DND-41 (cell line): ENCODE results near the gene SSH3.

Experiments used
- ATAC-seq: fragments of 200-7000 bp; cut with Tn5 transposase; 3 replicates; pipeline ENCODE4 v1.9.1; 2021; ENCODE audit warnings: low read depth; ENCODE audit not compliant: insufficient read depth
- DNase-seq: peaks from one replicate; pipeline ENCODE4 v3.0.0-alpha.2; 2020
- H2AFZ ChIP-seq: 2 replicates; pipeline ENCODE4 v1.6.0; 2012; ENCODE audit warnings: low read depth, low read length
- H3K27ac ChIP-seq: 2 replicates; pipeline ENCODE4 v1.5.1; 2012; ENCODE audit warnings: low read length, inconsistent platforms
- H3K27me3 ChIP-seq: fragments of 200-600 bp; sonication (generic); 2 replicates; pipeline ENCODE4 v1.6.0; 2012; ENCODE audit warnings: low read length, mild to moderate bottlenecking, inconsistent platforms; ENCODE audit not compliant: insufficient read depth, poor library complexity
- H3K36me3 ChIP-seq: 2 replicates; pipeline ENCODE4 v1.5.1; 2012; ENCODE audit warnings: low read length, inconsistent platforms; ENCODE audit not compliant: insufficient read depth
- H3K4me1 ChIP-seq: 2 replicates; pipeline ENCODE4 v1.5.1; 2012; ENCODE audit warnings: mild to moderate bottlenecking, low read length; ENCODE audit not compliant: insufficient read depth
- H3K4me2 ChIP-seq: 2 replicates; pipeline ENCODE4 v1.6.0; 2012; ENCODE audit warnings: mild to moderate bottlenecking, moderate library complexity, low read length, inconsistent platforms; ENCODE audit not compliant: insufficient read depth
- H3K4me3 ChIP-seq, 2 experiments: fragments of 200-600 bp in 1 of 2; shearing (Covaris generic) in 1 of 2; 2 replicates each; pipeline ENCODE4 v1.5.1; 2012 to 2016; ENCODE audit warnings: inconsistent platforms in 2 of 2, low read length in 2 of 2, mild to moderate bottlenecking in 2 of 2, low read depth in 1 of 2, moderate library complexity in 1 of 2
- H3K79me2 ChIP-seq: 2 replicates; pipeline ENCODE4 v1.6.0; 2012; ENCODE audit warnings: low read length, inconsistent platforms; ENCODE audit not compliant: insufficient read depth
- H3K9ac ChIP-seq: 2 replicates; pipeline ENCODE4 v1.6.0; 2012; ENCODE audit warnings: low read depth, mild to moderate bottlenecking, inconsistent platforms, low read length, moderate library complexity
- H3K9me3 ChIP-seq: 2 replicates; pipeline ENCODE4 v1.5.1; 2012; ENCODE audit warnings: low read length, moderate library complexity, mild to moderate bottlenecking, inconsistent platforms; ENCODE audit not compliant: insufficient read depth, severe bottlenecking
- H4K20me1 ChIP-seq: 2 replicates; pipeline ENCODE4 v1.6.0; 2012; ENCODE audit warnings: low read length; ENCODE audit not compliant: insufficient read depth
- EZH2 ChIP-seq: IDR thresholded peaks from 3 replicates; pipeline ENCODE4 v1.6.1; 2012; ENCODE audit warnings: borderline replicate concordance, low read depth, mild to moderate bottlenecking, moderate library complexity, low read length, inconsistent platforms; ENCODE audit not compliant: severe bottlenecking
- TF ChIP-seq, protein P1 (sequence below): IDR thresholded peaks from 2 replicates; pipeline ENCODE4 v1.5.1; 2012; ENCODE audit warnings: borderline replicate concordance, low read length, moderate library complexity, mild to moderate bottlenecking; ENCODE audit not compliant: poor library complexity, severe bottlenecking; ENCODE audit errors: extremely low read depth

Gene SSH3

DNA sequence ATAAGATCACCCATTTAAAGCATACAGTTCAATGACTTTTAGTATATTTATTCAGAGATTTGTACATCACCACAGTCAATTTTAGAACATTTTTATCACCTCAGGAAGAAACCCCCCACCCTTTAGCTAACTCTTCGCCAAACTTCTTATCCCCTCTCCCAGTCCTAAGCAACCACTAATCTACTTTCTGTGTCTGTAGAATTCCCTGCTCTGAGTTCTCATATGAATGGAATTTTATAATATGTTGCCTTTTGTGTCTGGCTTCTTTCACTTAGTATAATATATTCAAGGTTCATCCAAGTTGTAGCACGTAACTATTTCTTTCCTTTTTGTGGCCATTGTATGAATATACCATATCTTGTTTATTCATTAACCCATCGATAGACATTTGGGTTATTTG, 10.7 kb upstream of the SSH3 start:
- Histone ChIP-seq H3K4me3 (no peak overlapping the region), H3K27ac (no peak overlapping the region), H3K9me3 (peaks cover 9% of the 10 kb centered on the region), H3K4me2 (no peak overlapping the region), H3K36me3 (peaks cover 78% of the 10 kb centered on the region), H3K4me1 (peaks cover 47% of the 10 kb centered on the region), H2AFZ (no peak overlapping the region), H4K20me1 (0 out of 2 replicates have a peak, but pooled peaks cover 8% of the 10 kb centered on the region), H3K79me2 (peaks cover 80% of the 10 kb centered on the region), H3K27me3 (no peaks in the 10 kb centered on the region), H3K9ac (no peak overlapping the region)
- DNase-seq = no peak
- TF ChIP-seq EZH2 = no peak
- ATAC-seq = no peak

DNA sequence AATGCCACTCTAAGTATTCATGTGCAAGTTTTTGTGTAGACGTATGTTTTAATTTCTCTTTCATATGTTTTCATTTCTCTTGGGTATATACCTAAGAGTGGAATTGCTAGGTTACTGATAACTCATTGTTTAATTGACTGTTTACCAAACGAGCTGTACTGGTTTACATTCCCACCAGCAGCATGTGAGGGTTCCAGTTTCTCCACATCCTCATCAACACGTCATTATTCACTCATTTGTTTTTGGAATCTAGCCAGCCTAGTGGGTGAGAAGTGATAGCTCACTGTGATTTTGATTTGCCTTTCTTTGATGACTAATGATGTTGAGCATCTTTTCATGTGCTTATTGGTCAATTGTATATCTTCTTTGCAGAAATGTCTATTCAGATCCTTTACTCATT, 10.2 kb upstream of the SSH3 start:
- H4K20me1 ChIP-seq = 0 out of 2 replicates have a peak, but pooled peaks cover 10% of the 10 kb centered on the region
- H3K27me3 ChIP-seq = no peaks in the 10 kb centered on the region
- no peak overlapping the region for H3K4me3 ChIP-seq
- no peak for TF ChIP-seq EZH2
- TF ChIP-seq, protein P1, sequence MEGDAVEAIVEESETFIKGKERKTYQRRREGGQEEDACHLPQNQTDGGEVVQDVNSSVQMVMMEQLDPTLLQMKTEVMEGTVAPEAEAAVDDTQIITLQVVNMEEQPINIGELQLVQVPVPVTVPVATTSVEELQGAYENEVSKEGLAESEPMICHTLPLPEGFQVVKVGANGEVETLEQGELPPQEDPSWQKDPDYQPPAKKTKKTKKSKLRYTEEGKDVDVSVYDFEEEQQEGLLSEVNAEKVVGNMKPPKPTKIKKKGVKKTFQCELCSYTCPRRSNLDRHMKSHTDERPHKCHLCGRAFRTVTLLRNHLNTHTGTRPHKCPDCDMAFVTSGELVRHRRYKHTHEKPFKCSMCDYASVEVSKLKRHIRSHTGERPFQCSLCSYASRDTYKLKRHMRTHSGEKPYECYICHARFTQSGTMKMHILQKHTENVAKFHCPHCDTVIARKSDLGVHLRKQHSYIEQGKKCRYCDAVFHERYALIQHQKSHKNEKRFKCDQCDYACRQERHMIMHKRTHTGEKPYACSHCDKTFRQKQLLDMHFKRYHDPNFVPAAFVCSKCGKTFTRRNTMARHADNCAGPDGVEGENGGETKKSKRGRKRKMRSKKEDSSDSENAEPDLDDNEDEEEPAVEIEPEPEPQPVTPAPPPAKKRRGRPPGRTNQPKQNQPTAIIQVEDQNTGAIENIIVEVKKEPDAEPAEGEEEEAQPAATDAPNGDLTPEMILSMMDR = no peak
- H3K79me2 ChIP-seq = peaks cover 79% of the 10 kb centered on the region
- no peak overlapping the region for H2AFZ ChIP-seq
- DNase-seq = no peak
- H3K4me1 ChIP-seq = peaks cover 43% of the 10 kb centered on the region
- H3K27ac ChIP-seq = no peak overlapping the region
- peaks cover 76% of the 10 kb centered on the region for H3K36me3 ChIP-seq
- no peak for ATAC-seq
- peaks cover 9% of the 10 kb centered on the region for H3K9me3 ChIP-seq
- H3K9ac ChIP-seq = no peak overlapping the region
- no peak overlapping the region for H3K4me2 ChIP-seq

DNA sequence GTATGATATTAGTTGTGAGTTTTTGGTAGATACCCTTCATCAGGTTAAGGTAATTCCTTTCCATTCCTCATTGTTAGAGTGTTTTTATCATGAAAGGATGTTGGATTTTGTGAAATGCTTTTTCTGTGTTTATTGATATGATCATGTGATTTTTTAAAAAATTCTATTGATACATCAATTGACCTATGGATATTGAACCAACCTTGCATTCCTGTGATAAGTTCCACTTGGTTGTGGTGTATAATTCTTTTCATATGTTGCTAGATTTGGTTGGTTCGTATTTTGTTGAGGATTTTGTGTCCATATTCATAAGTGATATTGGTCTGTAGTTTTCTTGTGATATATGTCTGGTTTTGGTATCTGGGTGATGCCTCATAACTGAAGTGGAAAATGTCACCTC, 7.5 kb upstream of the SSH3 start:
- Histone ChIP-seq H3K9ac (no peak overlapping the region), H3K79me2 (peaks cover 73% of the 10 kb centered on the region), H2AFZ (no peak overlapping the region), H3K4me3 (no peak overlapping the region), H4K20me1 (peaks cover 22% of the 10 kb centered on the region), H3K36me3 (peaks cover 93% of the 10 kb centered on the region), H3K27ac (no peak overlapping the region), H3K27me3 (no peaks in the 10 kb centered on the region), H3K9me3 (peaks cover 9% of the 10 kb centered on the region), H3K4me2 (no peak overlapping the region), H3K4me1 (peaks cover 24% of the 10 kb centered on the region)
- no peak for TF ChIP-seq EZH2
- TF ChIP-seq, protein P1 = no peak
- ATAC-seq (no peak), DNase-seq (no peak)

DNA sequence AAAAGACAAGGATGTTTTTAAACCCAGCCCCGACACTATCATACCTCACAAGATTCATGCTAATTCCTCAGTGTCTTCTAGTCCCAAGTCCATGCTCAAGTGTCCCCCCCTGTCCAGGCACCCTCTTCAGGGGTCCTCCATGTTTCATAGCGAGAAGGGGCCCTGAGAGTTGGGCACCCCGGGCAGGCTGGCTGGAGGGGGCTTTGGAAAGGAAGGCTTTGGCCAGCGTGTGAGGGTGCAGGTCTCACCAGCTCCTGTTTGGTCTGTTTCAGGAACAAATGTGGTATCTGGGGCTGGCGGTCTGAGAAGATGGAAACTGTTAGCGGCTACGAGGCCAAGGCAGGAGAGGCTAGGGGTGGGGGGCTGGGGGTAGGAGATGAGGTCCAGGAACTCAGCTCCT, 4.5 kb upstream of the SSH3 start:
- peaks cover 86% of the 10 kb centered on the region for H3K36me3 ChIP-seq
- H3K9ac ChIP-seq = no peak overlapping the region
- peaks cover 9% of the 10 kb centered on the region for H3K9me3 ChIP-seq
- ATAC-seq (no peak), DNase-seq (no peak)
- H4K20me1 ChIP-seq = peaks cover 32% of the 10 kb centered on the region
- H3K79me2 ChIP-seq = peaks cover 45% of the 10 kb centered on the region
- no peak overlapping the region for H3K4me2 ChIP-seq
- no peaks in the 10 kb centered on the region for H3K4me1 ChIP-seq
- H3K4me3 ChIP-seq = no peak overlapping the region
- TF ChIP-seq, protein P1 = no peak
- no peak for TF ChIP-seq EZH2
- H2AFZ ChIP-seq = no peak overlapping the region
- H3K27me3 ChIP-seq = no peaks in the 10 kb centered on the region
- no peak overlapping the region for H3K27ac ChIP-seq
